Daoy (cell line): ENCODE data around the gene PSMD5. TPM values are rescaled to one million over a fixed set of nuclear protein-coding genes. Genes with fewer than 3 reads are reported as not detected.
"Not testable (repeated sequence)": the region's sequence is repeated elsewhere in the genome, so short reads cannot be mapped to it uniquely, and the experiment has no call there.

Experiments
- DNase-seq: peaks from one replicate; pipeline ENCODE4 v3.0.0-alpha.2; 2015; ENCODE audit warnings: low read depth
- total RNA-seq: library from RNA; depleted of rRNA; stranded (reverse); fragments of >200 nt; shearing (Covaris generic); gene quantifications from 2 replicates; pipeline ENCODE4 v1.2.3, GENCODE V29; 2014

PSMD5 gene
- total RNA-seq, 1 experiment from 2014 or later = 40.7 TPM

DNA sequence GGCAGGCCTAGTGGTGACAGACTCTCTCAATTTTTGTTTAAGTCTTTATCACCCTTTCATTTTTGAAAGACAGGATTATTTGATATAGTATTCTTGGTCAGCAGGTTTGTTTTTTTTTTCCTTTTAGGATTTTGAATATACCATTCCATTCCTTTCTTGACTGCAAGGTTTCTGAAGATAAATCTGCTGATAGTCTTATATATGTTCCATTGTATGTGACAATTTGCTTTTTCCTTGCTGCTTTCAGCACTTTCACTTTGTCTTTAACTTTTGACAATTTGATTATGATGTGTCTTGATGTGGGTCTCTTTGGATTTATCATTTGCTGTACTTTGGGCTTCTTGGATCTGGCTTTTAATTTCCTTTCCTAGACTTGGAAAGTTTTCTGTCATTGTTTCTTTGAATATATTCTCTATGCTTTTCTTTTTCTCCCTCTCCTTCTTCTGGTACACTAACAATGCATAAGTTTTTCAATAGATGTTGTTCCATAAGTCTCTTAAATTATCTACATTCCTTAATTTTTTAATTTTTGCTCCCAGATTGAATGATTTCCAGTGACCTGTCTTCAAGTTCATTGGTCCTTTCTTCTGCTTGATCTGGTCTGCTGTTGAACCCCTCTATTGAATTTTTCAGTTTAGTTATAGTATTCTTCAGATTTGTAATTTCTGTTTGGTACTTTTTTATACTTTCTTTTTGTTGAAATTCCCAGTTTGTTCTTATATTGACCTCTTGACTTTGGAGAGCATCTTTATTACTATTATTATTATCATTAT lies 34.9 kb downstream of the PSMD5 start:
- no peak for DNase-seq

GRCh38 chr9:120804784-120805363 lies 37.8 kb downstream of the PSMD5 start:
- not testable (repeated sequence) for DNase-seq

- no peak for DNase-seq
These were observed 41.3 kb downstream of the PSMD5 start for GRCh38 chr9:120801441-120801840.

- DNase-seq = peak; percentile 98
These were observed 49.6 kb downstream of the PSMD5 start, which contains the start of gene FBXW2 for GRCh38 chr9:120792898-120793765. Gene FBXW2, minus strand, starts transcription at chr9:120793416. Its CDS starts 5,158 bp downstream, at chr9:120788258.

DNA sequence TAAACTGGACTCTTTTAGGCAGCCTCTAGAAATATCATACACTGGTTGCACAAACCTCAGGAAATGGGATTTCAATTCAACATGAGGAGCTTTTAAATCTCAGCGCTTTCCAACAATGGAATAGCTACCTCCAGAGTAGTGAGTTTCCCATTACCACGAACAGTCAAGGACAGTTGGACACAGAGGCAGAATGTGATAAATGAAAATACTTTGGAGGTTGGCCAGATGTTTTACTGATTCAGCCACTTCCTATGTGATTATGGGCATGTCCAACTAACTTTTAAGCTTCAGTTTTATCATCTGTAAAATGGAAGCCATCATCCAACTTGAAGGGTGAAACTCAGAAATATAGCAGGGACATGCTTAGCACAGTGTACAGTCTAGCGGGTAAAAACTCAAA lies 51.6 kb downstream of the PSMD5 start:
- no peak for DNase-seq

GRCh38 chr9:120787933-120788332 lies 54.8 kb downstream of the PSMD5 start:
- no peak for DNase-seq

GRCh38 chr9:120783602-120784047 lies 59.1 kb downstream of the PSMD5 start:
- DNase-seq = no peak

GRCh38 chr9:120781236-120781635 lies 61.5 kb downstream of the PSMD5 start:
- DNase-seq = no peak

DNA sequence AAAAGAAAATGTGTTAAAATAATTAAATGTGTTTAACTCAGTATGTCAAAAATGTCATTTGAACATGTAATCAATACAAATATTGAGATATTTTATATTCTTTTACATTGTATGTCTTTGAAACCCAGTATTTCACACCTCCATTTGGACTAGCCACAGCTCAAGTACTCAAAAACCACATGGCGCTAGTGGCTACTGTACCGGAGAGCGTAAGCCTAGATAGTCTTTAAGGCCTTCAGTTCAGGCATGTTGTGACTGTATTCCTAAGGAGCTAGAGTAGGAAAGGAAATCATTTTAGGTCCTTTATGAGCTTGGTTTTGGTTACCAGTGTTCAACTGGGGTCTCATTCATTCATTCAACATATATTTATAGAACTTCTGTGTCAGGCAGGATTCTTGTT lies 62.4 kb downstream of the PSMD5 start:
- DNase-seq = no peak

DNA sequence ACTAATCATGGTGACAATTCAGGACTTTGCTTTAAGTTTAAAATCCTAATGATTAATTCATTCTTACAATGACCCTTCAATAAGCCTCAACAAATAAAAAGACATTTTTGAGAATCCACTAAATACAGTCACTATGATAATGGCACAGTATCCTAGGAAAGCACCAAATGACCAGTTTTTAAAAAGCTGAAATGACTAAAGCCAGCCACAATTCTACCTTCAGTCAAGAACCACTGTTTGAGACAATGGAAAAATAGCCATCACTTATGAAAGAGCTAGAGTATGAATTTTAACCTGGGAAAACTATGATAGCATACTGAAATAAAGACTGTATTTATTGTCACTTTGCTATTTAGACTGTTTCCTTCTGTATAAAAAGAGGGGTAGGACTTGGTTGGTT lies 63.5 kb downstream of the PSMD5 start:
- no peak for DNase-seq

DNA sequence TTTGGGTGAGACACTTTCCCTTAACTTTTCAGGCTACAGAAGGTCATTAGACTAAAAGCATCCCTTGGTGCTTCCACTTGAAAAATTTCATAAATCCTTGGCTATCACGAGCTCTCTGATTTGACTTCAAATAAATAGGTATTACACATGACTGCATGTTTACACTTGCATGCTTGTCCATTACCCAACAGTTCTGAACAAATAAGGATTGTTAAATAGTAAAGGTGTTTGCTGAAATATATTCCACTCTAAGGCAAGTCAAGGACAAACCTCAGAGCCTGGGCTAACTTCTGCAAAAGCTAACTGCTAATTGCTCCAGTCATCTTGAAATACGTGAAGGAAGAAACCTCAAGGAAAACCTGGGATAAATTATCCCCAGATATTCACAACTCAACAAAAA lies 64.0 kb downstream of the PSMD5 start:
- DNase-seq = no peak

DNA sequence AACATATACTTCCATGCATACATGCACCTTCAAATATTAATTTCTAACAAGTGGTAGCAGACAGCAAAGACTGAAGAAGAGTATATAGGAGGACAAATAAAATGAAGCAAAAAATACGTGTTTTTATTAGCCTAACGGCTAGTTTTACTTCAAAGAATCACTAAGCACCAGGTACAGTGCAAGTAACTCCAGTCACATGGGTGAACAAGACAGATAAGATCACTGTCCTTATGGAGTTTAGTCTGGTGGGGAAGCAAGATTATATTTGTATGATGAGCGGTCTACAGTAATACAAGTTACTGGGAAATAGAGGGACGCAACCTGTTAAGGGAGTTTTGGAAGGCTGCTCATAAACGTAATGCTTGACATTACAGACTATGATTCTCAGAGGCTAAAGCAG lies 65.5 kb downstream of the PSMD5 start:
- DNase-seq = no peak

DNA sequence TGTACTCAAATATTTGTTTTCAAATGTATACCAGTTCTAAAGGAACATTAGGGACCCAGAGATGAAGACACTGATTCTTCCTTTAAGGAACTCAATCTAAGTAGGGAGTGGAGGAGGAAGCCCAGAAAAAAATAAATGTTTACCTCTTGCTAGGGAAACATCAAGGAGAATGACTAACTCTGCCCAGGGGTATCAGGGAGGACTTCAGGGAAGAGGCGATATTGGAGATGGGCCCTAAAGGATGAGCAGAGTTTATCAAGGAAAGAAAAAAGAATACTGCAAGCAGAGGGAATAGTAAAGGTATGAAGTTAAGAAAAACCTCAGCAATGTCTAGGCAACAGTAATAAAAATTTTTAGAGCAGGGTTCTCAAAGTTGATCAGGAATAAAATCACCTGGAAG lies 65.9 kb downstream of the PSMD5 start:
- no peak for DNase-seq

GRCh38 chr9:120775859-120776258 lies 66.9 kb downstream of the PSMD5 start:
- DNase-seq = no peak

DNA sequence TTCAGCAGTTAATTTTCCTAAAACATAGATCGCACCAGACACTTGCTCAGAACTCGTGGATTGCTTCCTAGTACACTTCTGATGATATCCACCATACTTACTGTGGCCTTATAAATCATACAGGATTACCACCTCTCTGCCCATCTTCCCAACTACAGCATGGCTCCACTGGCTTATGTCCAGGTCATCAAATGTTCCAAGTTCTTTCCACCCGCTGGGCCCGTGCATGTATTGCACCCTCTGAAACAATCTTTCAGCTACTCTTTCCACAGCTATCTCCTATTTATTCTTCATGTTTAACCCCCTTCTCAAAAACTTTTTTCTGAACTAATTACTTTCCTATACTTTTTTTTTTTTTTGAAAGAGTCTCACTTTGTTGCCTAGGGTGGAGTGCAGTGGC lies 68.0 kb downstream of the PSMD5 start:
- no peak for DNase-seq

DNA sequence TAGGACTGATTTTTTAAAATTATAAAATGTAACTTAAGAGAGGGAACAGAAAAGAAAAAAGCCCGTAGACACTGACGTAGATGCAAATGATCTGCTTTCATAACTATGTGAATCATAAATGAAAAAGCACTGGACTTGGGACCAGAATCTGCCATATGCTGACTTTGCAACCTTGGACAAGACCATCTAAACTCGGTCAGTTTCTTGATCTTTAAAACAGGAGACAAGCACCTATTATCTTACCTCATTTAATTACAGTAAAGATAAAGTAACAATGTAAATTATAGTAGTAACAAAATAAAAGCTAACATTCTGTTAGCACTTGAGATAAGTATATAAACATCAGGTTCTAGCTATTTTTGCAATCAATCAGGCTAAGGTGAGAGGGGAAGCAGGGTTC lies 69.5 kb downstream of the PSMD5 start:
- no peak for DNase-seq

GRCh38 chr9:120770931-120771330 lies 71.8 kb downstream of the PSMD5 start:
- no peak for DNase-seq

- no peak for DNase-seq
These were observed 73.8 kb downstream of the PSMD5 start for GRCh38 chr9:120768886-120769285.

DNA sequence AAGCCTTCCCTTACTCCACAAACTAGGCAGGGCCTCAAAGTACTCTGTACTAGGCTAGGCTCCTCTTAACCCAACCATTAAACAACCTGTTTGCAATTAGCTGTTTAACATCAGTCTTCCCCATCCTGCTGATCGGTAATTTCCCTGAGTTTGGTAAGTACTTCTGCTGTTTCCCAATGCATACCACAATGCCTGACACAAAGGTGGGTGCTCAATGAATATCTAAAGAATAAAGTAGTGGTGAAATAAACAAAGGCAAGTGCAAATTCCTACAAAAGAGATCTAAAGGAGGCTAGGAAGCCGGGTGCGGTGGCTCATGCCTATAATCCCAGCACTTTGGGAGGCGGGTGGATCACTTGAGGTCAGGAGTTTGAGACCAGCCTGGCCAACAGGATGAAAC lies 74.5 kb downstream of the PSMD5 start:
- DNase-seq = no peak

GRCh38 chr9:120767451-120767850 lies 75.3 kb downstream of the PSMD5 start:
- no peak for DNase-seq
